SK-N-MC (cell line): ENCODE measurements around the gene ZNF200.

Source experiments
- DNase-seq: peaks from one replicate; pipeline ENCODE4 v3.0.0-alpha.2; 2011; ENCODE audit warnings: low read depth, low spot score
- H3K27ac ChIP-seq: fragments of 200-600 bp; sonication (generic); 2 replicates; pipeline ENCODE4 v1.5.1; 2016; ENCODE audit warnings: mixed run types
- H3K36me3 ChIP-seq: fragments of 200-600 bp; sonication (generic); 2 replicates; pipeline ENCODE4 v1.6.1; 2017; ENCODE audit warnings: antibody characterized with exemption, low read length, mixed read lengths; ENCODE audit not compliant: insufficient read depth
- H3K4me3 ChIP-seq: fragments of 200-600 bp; sonication (generic); 2 replicates; pipeline ENCODE4 v1.5.1; 2016
- H3K9ac ChIP-seq: fragments of 200-600 bp; sonication (generic); 2 replicates; pipeline ENCODE4 v1.8.0; 2017; ENCODE audit warnings: mixed run types, mixed read lengths; ENCODE audit not compliant: insufficient read length
- H3K9me3 ChIP-seq: fragments of 200-600 bp; sonication (generic); 2 replicates; pipeline ENCODE4 v1.6.1; 2017; ENCODE audit warnings: low read depth, mild to moderate bottlenecking, antibody characterized with exemption, low read length, moderate library complexity, mixed read lengths
- EZH2 ChIP-seq: fragments of 200-600 bp; sonication (generic); IDR thresholded peaks from one replicate; pipeline ENCODE4 v1.6.1; 2017; ENCODE audit warnings: antibody characterized with exemption
- FOXP2 ChIP-seq: optimal IDR thresholded peaks from 2 replicates; pipeline ENCODE3; 2011; ENCODE audit warnings: mild to moderate bottlenecking, moderate library complexity; ENCODE audit not compliant: insufficient read depth; ENCODE audit errors: extremely low read length, control extremely low read depth
- POLR2AphosphoS5 ChIP-seq: IDR thresholded peaks from 2 replicates; pipeline ENCODE4 v1.6.1; 2012; ENCODE audit warnings: mild to moderate bottlenecking, low read depth, low read length, borderline replicate concordance

ZNF200 gene

DNA sequence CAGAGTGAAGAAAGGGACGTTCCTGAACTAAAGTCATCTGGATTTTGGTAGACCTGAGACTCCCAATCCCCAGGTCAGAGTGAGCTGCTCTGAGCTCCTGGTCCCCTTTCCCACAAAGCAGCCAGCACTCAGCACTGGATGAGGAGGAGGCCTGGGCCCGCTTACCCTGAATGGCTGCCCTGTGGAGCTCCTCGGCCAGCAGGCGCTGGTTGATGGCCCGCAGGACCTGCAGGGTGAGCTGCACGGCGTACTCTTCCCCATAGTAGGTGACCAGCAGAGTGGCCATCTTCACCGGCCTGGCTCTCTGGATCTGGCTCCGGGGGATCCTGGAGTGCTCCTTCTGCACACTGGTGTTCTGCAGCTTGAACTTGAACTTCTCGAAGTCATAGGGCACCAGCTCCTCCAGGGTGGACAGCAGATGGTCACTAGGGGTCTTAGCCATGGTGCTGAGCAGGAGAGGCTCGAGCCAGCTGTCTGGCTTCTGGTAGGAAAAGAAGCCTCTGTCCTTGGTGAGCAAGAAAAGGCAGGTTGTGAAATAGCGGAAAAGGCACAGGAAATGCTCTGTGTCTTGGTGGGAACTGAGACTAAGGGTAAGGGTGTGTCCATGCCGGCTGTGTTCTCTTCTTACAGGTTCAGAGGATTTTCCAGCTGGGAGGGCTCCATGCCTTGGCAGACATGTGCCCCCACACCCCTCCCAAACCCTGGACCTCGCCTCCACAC is 21.3 kb upstream of the ZNF200 start, which contains the start of gene MEFV:
Gene MEFV (minus strand): TSS at position 488 of the 720 bp plus-strand sequence. CDS start 46 bp downstream, at position 442.
- no peak for DNase-seq
- no peak within 1 kb of the TSS for H3K9ac ChIP-seq

DNA sequence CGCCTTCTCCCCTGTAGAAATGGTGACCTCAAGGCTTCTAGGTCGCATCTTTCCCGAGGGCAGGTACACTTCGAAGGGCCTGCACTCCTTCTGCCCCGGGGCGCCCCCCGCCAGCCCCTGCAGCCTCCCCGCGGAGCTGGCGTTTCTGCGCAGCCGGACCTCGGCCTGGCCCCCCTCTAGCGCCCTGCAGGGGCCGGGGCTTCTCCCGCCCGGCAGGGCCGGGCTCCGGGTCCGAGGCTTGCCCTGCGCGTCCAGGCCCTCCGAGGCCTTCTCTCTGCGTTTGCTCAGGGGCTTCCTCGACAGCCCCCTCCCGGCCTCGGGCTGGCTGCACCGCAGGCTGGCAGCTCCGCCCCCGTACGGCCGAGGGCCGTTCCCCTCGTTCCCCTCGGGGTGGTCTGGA is 19.4 kb upstream of the ZNF200 start:
- no peak for TF ChIP-seq POLR2AphosphoS5
- TF ChIP-seq EZH2 = no peak
- TF ChIP-seq FOXP2 = no peak
- Histone ChIP-seq H3K36me3 (no peaks in the 10 kb centered on the region), H3K9ac (no peak overlapping the region), H3K27ac (no peak overlapping the region), H3K4me3 (no peak overlapping the region), H3K9me3 (no peaks in the 10 kb centered on the region)
- DNase-seq = no peak

More for the DNA sequence above, 21.3 kb upstream of the ZNF200 start, which contains the start of gene MEFV:
- Histone ChIP-seq H3K27ac (no peak within 1 kb of the TSS), H3K36me3 (no peaks in the 10 kb centered on the region), H3K9me3 (no peaks in the 10 kb centered on the region), H3K4me3 (no peak within 1 kb of the TSS)
- TF ChIP-seq FOXP2 (no peak), POLR2AphosphoS5 (no peak), EZH2 (no peak)

DNA sequence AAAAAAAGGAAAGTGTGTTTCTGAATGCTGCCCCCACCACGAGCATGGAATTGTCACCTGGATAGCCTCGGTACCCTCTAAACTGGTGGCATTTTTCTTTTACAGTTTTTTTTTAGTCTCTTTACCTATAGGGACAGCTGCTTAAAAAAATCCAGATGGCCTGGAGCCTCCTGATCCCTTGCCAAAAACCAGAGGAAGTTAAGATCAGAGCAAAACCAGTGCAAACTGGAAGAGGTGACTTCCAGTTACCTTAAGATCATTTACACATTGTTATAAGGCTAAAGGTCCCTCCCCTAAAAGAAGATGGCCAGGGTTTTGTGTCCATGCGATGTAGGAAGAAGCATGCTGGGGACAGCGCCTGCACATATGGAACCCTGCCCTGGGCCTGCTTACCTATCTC is 18.0 kb upstream of the ZNF200 start:
- Histone ChIP-seq H3K9ac (no peak overlapping the region), H3K27ac (no peak overlapping the region), H3K4me3 (no peak overlapping the region), H3K36me3 (no peaks in the 10 kb centered on the region), H3K9me3 (no peaks in the 10 kb centered on the region)
- no peak for DNase-seq
- TF ChIP-seq FOXP2 (no peak), EZH2 (no peak), POLR2AphosphoS5 (no peak)

DNA sequence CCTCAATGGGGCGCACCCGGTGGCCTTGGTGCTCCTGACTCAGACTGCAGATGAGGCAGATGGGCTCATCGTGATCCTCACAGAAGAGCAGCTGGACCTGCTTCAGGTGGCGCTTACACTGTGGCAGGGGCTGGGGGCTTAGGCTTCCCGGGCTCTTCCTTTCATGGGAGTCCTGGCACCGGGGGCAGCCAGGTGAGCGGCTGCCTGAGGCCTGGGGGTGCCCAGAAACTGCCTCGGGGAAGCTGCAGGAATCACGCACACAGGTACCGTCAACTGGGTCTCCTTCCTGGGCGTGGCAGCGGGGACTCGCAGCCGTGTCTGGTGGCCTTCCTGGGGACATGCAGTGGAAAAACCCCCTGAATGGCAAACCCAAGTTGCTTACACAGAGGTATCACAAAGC is 14.5 kb upstream of the ZNF200 start:
- Histone ChIP-seq H3K27ac (no peak overlapping the region), H3K4me3 (no peak overlapping the region), H3K9ac (no peak overlapping the region), H3K9me3 (no peaks in the 10 kb centered on the region), H3K36me3 (no peaks in the 10 kb centered on the region)
- DNase-seq = no peak
- TF ChIP-seq POLR2AphosphoS5 (no peak), FOXP2 (no peak), EZH2 (no peak)

DNA sequence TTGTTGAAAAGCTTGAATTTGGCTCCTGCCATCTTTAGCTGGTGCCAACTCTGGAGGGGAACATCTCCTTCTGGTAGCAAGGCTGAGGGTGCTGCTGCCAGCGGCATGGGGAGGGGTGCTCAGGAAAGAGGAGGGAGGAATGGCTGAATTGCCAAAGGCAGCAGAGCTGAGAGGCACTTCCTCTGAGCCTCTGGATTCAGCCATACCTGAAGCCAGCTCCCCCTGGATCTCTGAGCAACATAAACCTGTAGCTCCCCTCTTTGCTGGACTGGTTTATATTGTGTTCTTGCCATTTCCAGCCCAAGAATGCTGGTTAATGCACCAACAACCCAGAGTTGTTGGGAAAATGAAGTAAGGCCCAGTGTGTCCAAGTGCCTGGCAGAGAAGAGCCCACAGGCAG is 14.1 kb upstream of the ZNF200 start:
- H3K36me3 ChIP-seq = no peaks in the 10 kb centered on the region
- H3K27ac ChIP-seq = no peak overlapping the region
- H3K9me3 ChIP-seq = no peaks in the 10 kb centered on the region
- DNase-seq = no peak
- H3K4me3 ChIP-seq = no peak overlapping the region
- TF ChIP-seq FOXP2 (no peak), POLR2AphosphoS5 (no peak), EZH2 (no peak)
- H3K9ac ChIP-seq = no peak overlapping the region

DNA sequence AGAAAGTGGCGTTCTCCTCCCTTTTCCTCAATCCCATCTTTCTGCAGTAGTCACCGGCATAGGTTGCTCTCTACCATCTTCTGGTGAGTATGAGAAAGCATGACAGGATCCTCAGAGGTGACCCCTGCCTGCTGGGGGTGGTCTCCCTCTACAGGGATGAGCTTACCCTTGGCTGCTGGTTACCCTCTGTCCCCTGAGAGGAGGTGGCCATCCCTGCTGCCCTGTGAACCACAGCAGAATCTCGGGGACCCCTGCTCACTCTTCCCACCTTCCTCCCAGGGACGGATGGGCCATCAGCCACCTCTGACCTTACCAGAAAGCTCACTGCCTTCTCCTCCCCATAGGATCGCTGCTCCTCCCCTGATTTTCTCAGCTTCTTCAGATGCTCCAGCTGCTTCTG is 13.6 kb upstream of the ZNF200 start:
- no peak for TF ChIP-seq POLR2AphosphoS5
- TF ChIP-seq FOXP2 = no peak
- TF ChIP-seq EZH2 = no peak
- Histone ChIP-seq H3K36me3 (no peaks in the 10 kb centered on the region), H3K9me3 (no peaks in the 10 kb centered on the region), H3K4me3 (no peak overlapping the region), H3K9ac (no peak overlapping the region), H3K27ac (no peak overlapping the region)
- no peak for DNase-seq

DNA sequence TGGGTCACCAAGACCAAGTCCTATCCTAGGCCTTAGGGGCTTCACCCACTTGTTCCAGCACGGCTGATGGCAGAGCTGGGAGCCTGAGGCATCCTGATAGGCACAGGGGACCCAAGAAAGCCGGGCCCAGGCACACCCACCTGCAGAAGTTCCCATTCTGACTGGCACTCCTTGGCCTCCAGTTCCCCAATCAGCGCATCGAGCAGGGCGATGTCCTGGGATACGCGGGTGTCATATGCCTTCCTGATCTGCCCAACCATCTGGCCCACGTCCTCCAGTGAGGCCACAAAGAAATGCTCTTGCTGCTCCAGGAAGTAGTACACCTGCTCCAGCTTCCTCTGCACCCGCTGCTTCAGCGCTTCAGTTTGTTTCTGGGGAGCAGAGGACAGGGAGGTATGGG is 11.9 kb upstream of the ZNF200 start:
- Histone ChIP-seq H3K9me3 (no peaks in the 10 kb centered on the region), H3K4me3 (no peak overlapping the region), H3K9ac (no peak overlapping the region), H3K27ac (no peak overlapping the region), H3K36me3 (no peaks in the 10 kb centered on the region)
- TF ChIP-seq FOXP2 = no peak
- no peak for TF ChIP-seq POLR2AphosphoS5
- no peak for TF ChIP-seq EZH2
- no peak for DNase-seq

DNA sequence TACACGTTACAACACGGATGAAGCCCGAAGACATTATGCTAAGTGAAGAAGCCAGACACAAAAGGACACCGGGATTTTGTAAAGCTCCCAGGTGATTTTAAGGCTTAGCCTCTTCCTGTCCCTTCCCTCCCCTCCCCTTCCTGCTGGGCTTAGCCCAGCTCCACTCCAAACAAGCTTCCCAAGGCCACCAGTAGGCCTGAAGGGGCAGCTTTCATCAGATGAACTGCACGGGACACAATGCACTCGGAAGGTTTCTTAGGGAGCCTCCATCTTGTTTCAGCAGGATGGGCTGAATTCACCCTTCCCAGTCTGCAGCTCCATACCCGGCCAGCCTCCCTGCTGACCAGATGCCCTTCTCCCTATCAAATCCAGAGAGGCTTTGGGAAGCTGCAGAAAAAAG is 11.0 kb upstream of the ZNF200 start:
- H3K36me3 ChIP-seq = no peaks in the 10 kb centered on the region
- H3K4me3 ChIP-seq = no peak overlapping the region
- no peak for TF ChIP-seq FOXP2
- no peak for TF ChIP-seq POLR2AphosphoS5
- no peak for TF ChIP-seq EZH2
- no peak overlapping the region for H3K27ac ChIP-seq
- no peak overlapping the region for H3K9ac ChIP-seq
- no peak for DNase-seq
- no peaks in the 10 kb centered on the region for H3K9me3 ChIP-seq

DNA sequence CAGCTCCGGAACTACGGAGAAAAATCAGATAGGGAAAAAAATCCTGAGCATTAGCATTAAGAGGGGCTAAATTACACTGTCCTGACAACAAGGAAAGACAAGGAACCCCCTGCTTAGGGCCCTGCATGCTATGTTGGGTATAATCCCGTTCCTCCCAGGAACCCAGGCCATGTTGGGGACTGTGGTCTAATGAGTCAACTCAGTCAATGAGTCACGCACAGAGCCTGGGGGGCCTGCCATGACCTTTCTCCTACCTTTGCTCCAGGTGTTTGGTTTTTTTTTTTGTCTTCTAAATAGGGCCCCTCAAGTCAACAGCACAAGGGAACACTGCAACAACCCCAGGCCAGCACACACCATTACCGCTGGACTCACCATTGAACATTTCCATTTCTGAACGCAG is 8.9 kb upstream of the ZNF200 start:
- no peak for DNase-seq
- H3K9ac ChIP-seq = no peak overlapping the region
- TF ChIP-seq EZH2 = no peak
- TF ChIP-seq FOXP2 = no peak
- TF ChIP-seq POLR2AphosphoS5 = no peak

More for the DNA sequence above, 8.9 kb upstream of the ZNF200 start:
- Histone ChIP-seq H3K4me3 (no peak overlapping the region), H3K36me3 (no peaks in the 10 kb centered on the region), H3K9me3 (no peaks in the 10 kb centered on the region), H3K27ac (no peak overlapping the region)
